Prostate gland (tissue), 2 donors: ENCODE results near the gene EHBP1.

ENCODE experiments used
- POLR2AphosphoS5 ChIP-seq: sonication (generic); formaldehyde crosslinking; IDR thresholded peaks from one replicate; pipeline ENCODE4 v1.6.1; 2017; ENCODE audit warnings: antibody characterized with exemption
- TF ChIP-seq, protein P1 (sequence below), 4 experiments: fragments of 200-600 bp in 2 of 4; fragments of 450-650 bp in 2 of 4; sonication (generic) in 2 of 4; IDR thresholded peaks; 1 replicate in 3 of 4; 2 replicates in 1 of 4; pipeline ENCODE4 v1.5.1; 2016 to 2019; ENCODE audit warnings: antibody characterized with exemption in 4 of 4, mild to moderate bottlenecking in 2 of 4, moderate library complexity in 2 of 4

DNA sequence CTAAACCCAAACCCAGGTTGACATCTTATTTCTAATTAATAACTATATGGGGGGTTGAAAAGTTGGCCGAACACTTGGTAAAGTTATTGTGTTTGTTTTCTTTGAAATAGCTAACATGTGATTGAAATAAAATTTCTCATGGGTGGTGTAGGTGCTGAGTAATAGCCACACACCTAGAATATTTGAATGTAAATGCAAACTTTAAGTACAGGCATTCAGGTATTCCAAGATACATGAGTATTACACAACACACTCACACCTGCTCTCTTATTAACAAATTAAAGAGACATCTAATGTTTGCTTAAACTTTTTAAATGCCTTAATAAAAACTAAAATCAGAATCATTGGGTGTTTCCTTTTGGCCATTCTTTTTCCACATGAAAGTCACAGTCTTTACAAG, 165.5 kb downstream of the EHBP1 start:
- TF ChIP-seq, protein P1, sequence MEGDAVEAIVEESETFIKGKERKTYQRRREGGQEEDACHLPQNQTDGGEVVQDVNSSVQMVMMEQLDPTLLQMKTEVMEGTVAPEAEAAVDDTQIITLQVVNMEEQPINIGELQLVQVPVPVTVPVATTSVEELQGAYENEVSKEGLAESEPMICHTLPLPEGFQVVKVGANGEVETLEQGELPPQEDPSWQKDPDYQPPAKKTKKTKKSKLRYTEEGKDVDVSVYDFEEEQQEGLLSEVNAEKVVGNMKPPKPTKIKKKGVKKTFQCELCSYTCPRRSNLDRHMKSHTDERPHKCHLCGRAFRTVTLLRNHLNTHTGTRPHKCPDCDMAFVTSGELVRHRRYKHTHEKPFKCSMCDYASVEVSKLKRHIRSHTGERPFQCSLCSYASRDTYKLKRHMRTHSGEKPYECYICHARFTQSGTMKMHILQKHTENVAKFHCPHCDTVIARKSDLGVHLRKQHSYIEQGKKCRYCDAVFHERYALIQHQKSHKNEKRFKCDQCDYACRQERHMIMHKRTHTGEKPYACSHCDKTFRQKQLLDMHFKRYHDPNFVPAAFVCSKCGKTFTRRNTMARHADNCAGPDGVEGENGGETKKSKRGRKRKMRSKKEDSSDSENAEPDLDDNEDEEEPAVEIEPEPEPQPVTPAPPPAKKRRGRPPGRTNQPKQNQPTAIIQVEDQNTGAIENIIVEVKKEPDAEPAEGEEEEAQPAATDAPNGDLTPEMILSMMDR (IDR thresholded peaks at IDR 0.05), result no peak
- no peak for TF ChIP-seq POLR2AphosphoS5
